A673 (cell line): ENCODE measurements around the gene SAC3D1. TPM values are rescaled to one million over a fixed set of nuclear protein-coding genes. Genes with fewer than 3 reads are reported as not detected.

Experiments
- BruUV-seq: library from RNA; stranded (reverse); fragments of 400-500 nt; replicated peaks from 2 replicates; lab custom pipeline; 2021; lab: Mats Ljungman, UMichigan
- CTCF ChIA-PET: fragments of 300-600 bp; sonication (Branson Sonifier 250); formaldehyde crosslinking; loops from one replicate; lab custom pipeline; 2022; ENCODE audit warnings: antibody characterized with exemption; lab: Charles Lee
- POLR2A ChIA-PET: fragments of 300-600 bp; sonication (Branson Sonifier 250); formaldehyde crosslinking; loops from one replicate; lab custom pipeline; 2022; ENCODE audit warnings: antibody characterized with exemption; ENCODE audit not compliant: low non-redundant PET; lab: Charles Lee
- DNase-seq: peaks from one replicate; pipeline ENCODE4 v3.0.0-alpha.2; 2015; ENCODE audit warnings: low spot score
- H3K27ac ChIP-seq: fragments of 200-600 bp; sonication (generic); 2 replicates; pipeline ENCODE4 v1.5.1; 2016; ENCODE audit warnings: mixed run types, low read depth, mild to moderate bottlenecking, mixed read lengths, antibody characterized with exemption, low read length; ENCODE audit not compliant: poor library complexity, severe bottlenecking
- H3K27me3 ChIP-seq: fragments of 200-600 bp; sonication (generic); replicated peaks from 2 replicates; pipeline ENCODE4 v1.6.1; 2017; ENCODE audit warnings: mixed run types, low read depth, mild to moderate bottlenecking, mixed read lengths, antibody characterized with exemption, low read length; ENCODE audit not compliant: insufficient read depth, poor library complexity
- H3K36me3 ChIP-seq: fragments of 200-600 bp; sonication (generic); 2 replicates; pipeline ENCODE4 v1.6.1; 2016; ENCODE audit warnings: mixed run types, mild to moderate bottlenecking, mixed read lengths, antibody characterized with exemption, low read length; ENCODE audit not compliant: insufficient read depth, poor library complexity, severe bottlenecking
- H3K4me1 ChIP-seq: fragments of 200-600 bp; sonication (generic); 2 replicates; pipeline ENCODE4 v1.6.1; 2017; ENCODE audit warnings: mixed run types, mild to moderate bottlenecking, mixed read lengths, antibody characterized with exemption, low read length; ENCODE audit not compliant: insufficient read depth, poor library complexity, severe bottlenecking
- H3K4me3 ChIP-seq: fragments of 200-600 bp; sonication (generic); 2 replicates; pipeline ENCODE4 v1.5.1; 2016; ENCODE audit warnings: low read depth, mixed run types, mild to moderate bottlenecking, mixed read lengths, low read length; ENCODE audit not compliant: poor library complexity, severe bottlenecking
- H3K9me3 ChIP-seq: fragments of 200-600 bp; sonication (generic); 2 replicates; pipeline ENCODE4 v1.6.1; 2016; ENCODE audit warnings: mixed run types, low read depth, mild to moderate bottlenecking, mixed read lengths, antibody characterized with exemption, low read length; ENCODE audit not compliant: poor library complexity, severe bottlenecking
- CTCF ChIP-seq: fragments of 300-800, 200-600 bp; sonication (generic); conservative IDR thresholded peaks from 2 replicates; pipeline ENCODE4 v1.5.1; 2017; ENCODE audit warnings: low read depth, mild to moderate bottlenecking, antibody characterized with exemption, low read length, moderate library complexity, mixed read lengths
- EZH2 ChIP-seq: fragments of 200-600 bp; sonication (generic); IDR thresholded peaks from 2 replicates; pipeline ENCODE4 v1.6.1; 2017; ENCODE audit warnings: borderline replicate concordance, low read depth, mild to moderate bottlenecking, mixed read lengths, antibody characterized with exemption, low read length; ENCODE audit not compliant: poor library complexity, severe bottlenecking
- intact Hi-C: fragments of 100-400 bp; cut with micrococcal nuclease; formaldehyde crosslinking; loops from one replicate; pipeline ENCODE4 v1.10.0; 2022; ENCODE audit not compliant: unreplicated experiment
- total RNA-seq: library from RNA; stranded (reverse); gene quantifications from 2 replicates; pipeline ENCODE4 v1.2.3, GENCODE V29; 2021

SAC3D1 gene
- total RNA-seq, 1 experiment from 2014 or later = 43.9 TPM

- Histone ChIP-seq H3K4me1 (peaks cover 12% of the 10 kb centered on the region), H3K36me3 (peaks cover 41% of the 10 kb centered on the region), H3K4me3 (peak within 1 kb of the TSS; percentile 76), H3K9me3 (no peaks in the 10 kb centered on the region), H3K27ac (peak within 1 kb of the TSS; percentile 90), H3K27me3 (no peaks in the 10 kb centered on the region)
- no TSS peak for BruUV-seq
- ChIA-PET CTCF (no interaction called here), POLR2A (interaction anchor here (0.5 to 0.6 kb wide), 2 partner anchors 51 to 1472 kb away, joined by 3 read pairs; no protein-coding TSS in a partner anchor)
- intact Hi-C loops = no loop called here
- no peak for TF ChIP-seq EZH2
- TF ChIP-seq CTCF = no peak
- DNase-seq = peak; percentile 99
Measured at GRCh38 chr11:65083834-65084597, 43.0 kb downstream of the SAC3D1 start, which contains the start of the genes CDCA5 and ZFPL1. Gene CDCA5 (minus strand): TSS chr11:65084040. CDS start chr11:65083978, 62 bp downstream. Gene ZFPL1 (plus strand): TSS chr11:65084222. CDS start chr11:65084699, 477 bp downstream.

- ChIA-PET CTCF (interaction anchor here (0.7 to 1.1 kb wide), 2 partner anchors 27 to 29 kb away, joined by 3 read pairs; partner anchors contain the start of gene TM7SF2), POLR2A (no interaction called here)
- H3K4me3 ChIP-seq = peak overlapping the region; percentile 76
Measured at GRCh38 chr11:65084598-65085375, 43.8 kb downstream of the SAC3D1 start.

More at GRCh38 chr11:65084598-65085375, 43.8 kb downstream of the SAC3D1 start:
- no peak for TF ChIP-seq EZH2
- TF ChIP-seq CTCF = no peak
- Histone ChIP-seq H3K4me1 (peaks cover 12% of the 10 kb centered on the region), H3K27me3 (no peaks in the 10 kb centered on the region), H3K36me3 (peaks cover 35% of the 10 kb centered on the region), H3K9me3 (no peaks in the 10 kb centered on the region), H3K27ac (peak overlapping the region; percentile 90)
- no peak for DNase-seq
- BruUV-seq = TSS peak; percentile 71
- intact Hi-C loops = no loop called here
